Stimulated activated CD4-positive, alpha-beta T cell treated with anti-CD3 and anti-CD28 coated beads, TNF-alpha, amount 100 ng/mL, for 48 hours (primary cell): ENCODE measurements around the gene AIP.

ENCODE experiments used
- DNase-seq, 3 donors: peaks; one replicate each; pipeline ENCODE4 v3.0.0-alpha.2; 2020; ENCODE audit warnings: low read depth in 3 of 3

The AIP gene

DNA sequence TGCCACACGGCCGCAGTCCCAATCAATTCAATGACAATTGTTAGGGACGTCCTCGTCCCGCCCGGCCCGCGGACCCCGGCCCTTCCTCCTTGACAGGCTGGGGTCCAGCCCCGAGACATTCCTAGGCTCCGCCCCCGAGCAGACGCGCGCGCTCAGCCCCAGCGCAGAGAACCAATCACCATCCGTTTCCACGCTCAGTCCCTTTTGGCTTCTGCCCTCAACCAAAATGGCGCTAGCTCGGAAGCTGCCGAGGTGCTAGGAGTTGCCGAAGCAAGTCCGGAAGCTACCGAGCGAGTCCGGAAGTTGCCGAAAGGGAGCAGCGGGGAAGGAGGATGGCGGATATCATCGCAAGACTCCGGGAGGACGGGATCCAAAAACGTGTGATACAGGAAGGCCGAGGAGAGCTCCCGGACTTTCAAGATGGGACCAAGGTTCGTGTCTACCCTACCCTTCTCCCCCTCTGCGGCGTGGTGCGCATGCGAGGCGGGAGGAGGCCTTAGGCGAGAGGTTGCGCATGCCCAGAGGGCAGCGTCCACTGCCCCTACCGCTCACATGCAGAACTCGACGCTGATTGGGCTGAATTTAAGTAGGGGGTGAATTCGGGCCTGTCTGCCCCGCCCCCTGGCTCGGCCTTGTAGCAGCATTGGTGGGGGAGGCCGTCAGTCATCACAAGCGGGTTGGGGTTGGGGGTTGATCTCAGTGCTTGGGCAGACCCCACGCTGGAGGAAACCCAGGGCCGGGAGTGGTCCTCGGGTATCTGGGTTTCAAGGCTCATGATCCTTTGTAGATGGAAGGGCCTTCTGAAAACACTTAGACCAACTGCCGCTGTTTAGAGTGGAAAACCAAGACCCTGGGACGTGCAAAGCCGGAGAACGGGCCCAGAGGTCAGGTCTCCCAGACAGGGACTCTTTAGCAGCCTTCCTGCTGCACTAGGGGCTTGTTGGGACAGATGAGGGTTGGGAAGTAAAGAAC is at the start of gene AIP:
TSS of gene AIP (plus strand) at position 200 of the 972 bp plus-strand sequence. CDS start at position 333, 133 bp downstream.
- peak; percentile 96 to 97 (median 97) for DNase-seq

DNA sequence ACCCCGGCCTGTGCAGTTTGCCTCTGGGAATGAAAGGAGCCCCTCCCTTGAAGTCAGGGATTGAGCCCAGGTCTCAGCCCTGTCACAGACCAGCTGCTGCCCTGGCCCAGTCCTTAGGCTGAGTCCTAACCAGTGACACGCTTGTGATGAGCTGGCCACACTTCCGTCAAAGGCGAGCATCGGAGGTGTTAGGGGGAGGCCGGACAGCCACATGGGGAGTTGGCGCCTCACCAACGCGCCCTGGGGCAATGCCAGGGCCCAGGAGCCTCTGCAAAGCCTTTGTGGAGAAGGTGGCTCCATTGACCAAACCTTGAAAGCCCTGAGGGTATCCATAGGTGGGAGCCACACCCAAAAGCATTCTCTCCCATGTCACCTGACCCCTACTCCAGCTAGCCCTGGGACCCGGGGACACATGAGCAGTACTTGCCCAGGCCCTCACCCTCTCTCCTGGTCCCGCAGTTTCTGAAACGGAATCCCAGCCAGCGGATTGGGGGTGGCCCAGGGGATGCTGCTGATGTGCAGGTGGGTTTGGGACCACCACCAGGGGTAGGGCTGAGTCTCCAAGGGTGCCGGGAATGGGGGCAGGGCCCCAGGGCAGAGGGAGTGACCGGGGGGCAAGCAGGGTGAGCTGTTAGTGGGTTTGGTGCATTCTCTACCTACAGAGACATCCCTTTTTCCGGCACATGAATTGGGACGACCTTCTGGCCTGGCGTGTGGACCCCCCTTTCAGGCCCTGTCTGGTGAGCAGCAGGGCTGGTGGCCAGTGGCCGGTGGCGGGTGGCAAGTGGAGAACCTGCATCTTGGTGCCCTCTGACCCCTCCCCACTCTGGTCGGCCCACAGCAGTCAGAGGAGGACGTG is 49.1 kb upstream of the AIP start:
- no peak for DNase-seq

DNA sequence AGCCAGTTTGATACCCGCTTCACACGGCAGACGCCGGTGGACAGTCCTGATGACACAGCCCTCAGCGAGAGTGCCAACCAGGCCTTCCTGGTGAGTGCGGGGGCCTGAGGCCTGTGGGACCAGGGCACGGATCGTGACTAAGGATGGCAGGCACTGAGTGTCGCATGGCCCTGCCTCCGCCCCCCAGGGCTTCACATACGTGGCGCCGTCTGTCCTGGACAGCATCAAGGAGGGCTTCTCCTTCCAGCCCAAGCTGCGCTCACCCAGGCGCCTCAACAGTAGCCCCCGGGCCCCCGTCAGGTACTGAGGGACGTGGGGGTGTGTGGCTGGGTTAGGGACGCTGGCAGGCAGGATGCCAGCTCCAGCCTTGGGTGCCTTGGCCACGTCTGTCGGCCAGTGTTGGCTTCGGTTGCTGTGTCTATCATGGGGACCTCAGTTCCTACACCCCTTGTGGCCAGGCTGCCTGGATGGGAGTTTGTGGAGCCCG is 48.4 kb upstream of the AIP start:
- DNase-seq, result no peak

GRCh38 chr11:67435031-67435726 is 47.6 kb upstream of the AIP start:
- DNase-seq, result no peak

GRCh38 chr11:67435727-67436458 is 46.9 kb upstream of the AIP start:
- no peak for DNase-seq

GRCh38 chr11:67436459-67437081 is 46.3 kb upstream of the AIP start:
- peak; percentile 64 to 80 (median 67) for DNase-seq

DNA sequence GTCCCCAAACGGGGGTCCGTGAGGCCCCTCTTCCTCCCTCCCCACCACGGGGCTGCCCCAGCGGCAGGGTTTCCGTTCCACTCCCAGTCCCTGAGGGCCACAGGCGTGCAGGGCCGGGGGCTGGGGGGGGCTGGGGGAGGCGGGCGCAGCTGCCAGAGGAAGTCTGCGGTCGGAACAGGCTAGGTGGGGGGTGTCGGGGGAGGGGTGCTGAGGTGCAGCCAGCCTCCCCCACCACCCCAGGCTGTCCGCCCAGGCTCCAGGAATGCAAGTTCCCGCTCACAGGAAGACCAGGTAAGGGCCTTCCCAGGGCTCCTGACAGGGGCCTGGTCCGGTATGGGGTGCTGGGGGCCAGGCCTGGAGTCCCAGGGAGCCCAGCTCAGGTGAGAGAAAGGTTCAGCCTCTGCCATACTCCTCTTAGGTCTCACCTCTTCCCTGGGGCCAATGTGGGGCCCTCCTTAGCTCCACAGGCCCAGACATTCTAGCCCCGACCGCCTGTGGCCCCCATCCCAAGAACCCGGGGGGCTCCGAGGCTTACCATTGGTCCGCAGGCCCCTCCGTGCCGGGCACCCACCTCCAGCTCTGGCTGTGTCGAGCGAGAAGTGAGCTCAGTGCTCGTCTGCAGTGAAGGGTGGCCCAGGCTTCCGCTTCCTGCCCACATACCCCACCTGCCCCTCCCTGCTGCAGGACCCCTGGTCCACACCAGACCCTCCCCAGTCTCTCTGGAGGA is 45.6 kb upstream of the AIP start, which contains the start of gene PTPRCAP:
TSS of gene PTPRCAP (minus strand) at position 601 of the 727 bp plus-strand sequence. CDS start at position 538, 63 bp downstream.
- DNase-seq, result peak in 1 of 3 donors; percentile 40

- DNase-seq, result no peak
Measured at GRCh38 chr11:67437809-67438157, 45.0 kb upstream of the AIP start.

- peak; percentile 64 to 87 (median 80) for DNase-seq
Measured at GRCh38 chr11:67438158-67438902, 44.5 kb upstream of the AIP start.

GRCh38 chr11:67439321-67440228 is 43.3 kb upstream of the AIP start:
- no peak for DNase-seq

DNA sequence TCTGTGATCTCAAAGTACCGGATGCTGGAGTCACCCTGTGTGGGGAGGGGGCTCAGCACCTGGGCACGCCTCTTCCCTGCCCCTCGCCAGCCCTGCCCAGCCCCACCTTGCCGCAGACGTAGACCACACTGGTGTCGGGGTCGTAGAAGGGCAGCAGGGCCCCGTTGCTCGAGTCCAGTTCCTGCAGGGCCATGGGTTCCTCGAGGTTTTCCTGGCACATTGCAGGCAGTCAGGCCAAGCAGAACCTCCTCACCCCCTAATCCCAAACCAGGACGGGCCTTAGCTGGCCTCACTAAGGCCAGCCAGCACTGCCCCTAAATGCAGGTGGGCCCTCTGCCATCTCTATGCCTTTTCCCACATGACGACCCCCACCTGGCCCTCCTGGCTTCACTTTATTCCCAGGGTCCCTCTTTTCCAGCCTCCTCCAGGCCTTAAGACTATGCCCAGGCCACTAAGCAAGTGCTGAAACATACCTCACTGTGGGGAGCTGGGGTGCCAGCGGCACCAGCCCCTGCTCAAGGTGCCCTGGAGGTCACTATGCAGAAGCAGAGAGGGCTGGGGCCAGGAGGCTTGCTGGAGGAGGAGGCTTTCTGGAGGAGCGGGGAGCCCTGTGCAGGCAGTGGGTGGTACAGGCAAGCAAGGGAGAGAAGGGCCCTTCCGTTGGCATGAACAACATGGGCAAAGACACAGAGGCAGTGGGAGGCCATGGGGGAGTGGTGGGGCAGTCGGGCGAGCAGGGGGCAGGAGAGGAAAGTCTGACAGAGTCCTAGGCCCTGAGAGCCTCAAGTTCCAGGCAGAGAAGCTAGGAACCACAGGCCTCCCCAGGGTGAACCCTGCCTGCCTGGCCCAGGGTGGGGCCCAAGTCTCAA is 42.4 kb upstream of the AIP start:
- no peak for DNase-seq

- no peak for DNase-seq
Measured at GRCh38 chr11:67441098-67441563, 41.7 kb upstream of the AIP start.

GRCh38 chr11:67441731-67442351 is 41.0 kb upstream of the AIP start:
- DNase-seq, result no peak

DNA sequence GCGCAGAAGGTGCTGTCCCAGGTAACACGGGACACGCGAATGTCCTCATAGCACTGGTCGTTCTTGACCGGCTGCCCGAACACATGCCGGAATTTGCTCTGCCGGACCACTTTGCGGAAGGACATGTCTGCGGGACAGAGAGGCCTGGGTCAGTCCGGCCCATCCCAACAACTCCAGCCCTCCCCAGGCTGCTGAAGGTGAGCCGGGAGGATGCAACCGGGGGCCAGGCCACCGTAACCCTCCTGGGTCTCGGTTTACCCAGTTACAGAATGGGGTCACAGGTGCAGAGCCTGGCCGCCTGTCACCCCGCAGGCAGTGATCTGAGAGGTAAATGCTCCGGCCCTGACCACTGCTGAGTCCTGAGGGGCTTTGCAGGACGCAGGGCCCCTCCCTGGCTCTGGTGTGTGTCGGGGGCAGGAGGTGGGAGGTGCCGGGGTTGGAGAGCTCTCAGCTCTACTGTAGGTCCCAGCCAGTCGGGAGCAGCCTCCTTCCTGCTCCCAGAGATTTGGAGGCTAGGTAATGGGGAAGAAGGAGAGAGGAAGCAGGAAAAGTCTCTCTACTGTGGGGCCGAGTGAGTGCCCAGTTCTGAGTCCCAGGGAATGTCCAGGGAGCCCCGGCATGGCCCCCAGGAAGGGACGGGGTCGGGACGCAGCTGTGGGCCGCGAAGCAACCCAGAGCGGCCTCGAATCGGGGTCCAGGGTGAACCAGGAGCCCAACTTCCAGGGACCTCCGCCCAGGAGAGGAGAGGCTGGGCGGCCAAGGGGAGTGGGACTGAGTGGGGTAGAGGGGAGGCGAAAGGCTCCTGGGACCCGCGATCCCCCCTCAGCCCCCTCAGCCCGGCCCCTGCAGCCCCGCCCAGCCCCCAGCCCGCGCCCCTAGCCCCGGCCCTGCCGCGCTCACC is 40.1 kb upstream of the AIP start:
- no peak for DNase-seq

GRCh38 chr11:67445515-67445914 is 37.3 kb upstream of the AIP start:
- DNase-seq, result no peak
